Measurements from ENCODE around the gene ATG16L2.
"Not testable (repeated sequence)": the region's sequence is repeated elsewhere in the genome, so short reads cannot be mapped to it uniquely, and the experiment has no call there.

Gene ATG16L2

GRCh38 chr11:72805216-72805615 is 9.0 kb upstream of the ATG16L2 start:
- DNase-seq: no peak

- DNase-seq: not testable (repeated sequence)
These were observed 7.8 kb upstream of the ATG16L2 start for GRCh38 chr11:72806378-72806777.

- no peak for DNase-seq
These were observed 7.1 kb upstream of the ATG16L2 start for GRCh38 chr11:72807021-72807693.

GRCh38 chr11:72807792-72808191 is 6.4 kb upstream of the ATG16L2 start:
- no peak for DNase-seq

- DNase-seq: no peak
These were observed 5.8 kb upstream of the ATG16L2 start for GRCh38 chr11:72808331-72808798.

GRCh38 chr11:72811686-72812085 is 2.5 kb upstream of the ATG16L2 start:
- not testable (repeated sequence) for DNase-seq

GRCh38 chr11:72812604-72812966 is 1.6 kb upstream of the ATG16L2 start:
- DNase-seq: no peak

GRCh38 chr11:72812967-72813739 is 1.1 kb upstream of the ATG16L2 start:
- DNase-seq: no peak

GRCh38 chr11:72813740-72814285 is 398 bp upstream of the ATG16L2 start:
- DNase-seq: peak; percentile 81

GRCh38 chr11:72815110-72815618 is 953 bp downstream of the ATG16L2 start:
- DNase-seq: no peak

- no peak for DNase-seq
These were observed 2.3 kb downstream of the ATG16L2 start for GRCh38 chr11:72816404-72816990.

GRCh38 chr11:72817966-72818365 is 3.8 kb downstream of the ATG16L2 start:
- DNase-seq: no peak

- DNase-seq: no peak
These were observed 4.8 kb downstream of the ATG16L2 start for GRCh38 chr11:72818971-72819370.

- no peak for DNase-seq
These were observed 6.4 kb downstream of the ATG16L2 start for GRCh38 chr11:72820439-72821139.

- peak; percentile 89 for DNase-seq
These were observed 7.2 kb downstream of the ATG16L2 start for GRCh38 chr11:72821221-72821919.

GRCh38 chr11:72821920-72822799 is 7.9 kb downstream of the ATG16L2 start:
- DNase-seq: peak; percentile 91

- DNase-seq: no peak
These were observed 9.0 kb downstream of the ATG16L2 start for GRCh38 chr11:72823105-72823804.

GRCh38 chr11:72824020-72824419 is 9.8 kb downstream of the ATG16L2 start:
- no peak for DNase-seq

GRCh38 chr11:72824811-72825505 is 10.7 kb downstream of the ATG16L2 start:
- no peak for DNase-seq

- DNase-seq: no peak
These were observed 11.4 kb downstream of the ATG16L2 start for GRCh38 chr11:72825661-72826060.

Data from NCI-H2171 (cell line).